Measurements from ENCODE around the gene LUM.

DNA sequence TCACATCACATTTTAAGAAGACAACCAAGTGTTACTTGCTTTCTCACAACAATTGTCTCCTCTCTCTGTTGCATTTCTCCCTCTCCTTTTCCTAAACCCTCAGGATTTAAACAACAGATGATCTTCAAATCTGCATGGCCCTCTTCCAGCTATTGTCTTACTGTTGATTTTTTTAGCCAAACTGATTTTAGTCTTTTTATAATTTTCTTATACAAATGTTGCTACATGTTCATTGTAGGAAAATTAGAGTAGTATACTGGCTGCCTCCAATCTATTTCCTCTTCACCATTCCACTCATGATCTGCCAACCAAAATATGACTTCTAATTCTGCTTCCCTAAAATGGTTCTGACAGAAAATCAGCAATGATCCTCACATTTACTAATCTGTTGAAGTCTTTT is 52.1 kb downstream of the LUM start:
- TF ChIP-seq, protein P1, sequence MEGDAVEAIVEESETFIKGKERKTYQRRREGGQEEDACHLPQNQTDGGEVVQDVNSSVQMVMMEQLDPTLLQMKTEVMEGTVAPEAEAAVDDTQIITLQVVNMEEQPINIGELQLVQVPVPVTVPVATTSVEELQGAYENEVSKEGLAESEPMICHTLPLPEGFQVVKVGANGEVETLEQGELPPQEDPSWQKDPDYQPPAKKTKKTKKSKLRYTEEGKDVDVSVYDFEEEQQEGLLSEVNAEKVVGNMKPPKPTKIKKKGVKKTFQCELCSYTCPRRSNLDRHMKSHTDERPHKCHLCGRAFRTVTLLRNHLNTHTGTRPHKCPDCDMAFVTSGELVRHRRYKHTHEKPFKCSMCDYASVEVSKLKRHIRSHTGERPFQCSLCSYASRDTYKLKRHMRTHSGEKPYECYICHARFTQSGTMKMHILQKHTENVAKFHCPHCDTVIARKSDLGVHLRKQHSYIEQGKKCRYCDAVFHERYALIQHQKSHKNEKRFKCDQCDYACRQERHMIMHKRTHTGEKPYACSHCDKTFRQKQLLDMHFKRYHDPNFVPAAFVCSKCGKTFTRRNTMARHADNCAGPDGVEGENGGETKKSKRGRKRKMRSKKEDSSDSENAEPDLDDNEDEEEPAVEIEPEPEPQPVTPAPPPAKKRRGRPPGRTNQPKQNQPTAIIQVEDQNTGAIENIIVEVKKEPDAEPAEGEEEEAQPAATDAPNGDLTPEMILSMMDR (IDR thresholded peaks at IDR 0.05), result no peak
- no peak for TF ChIP-seq POLR2A (IDR thresholded peaks at IDR 0.05)

Measured in body of pancreas (tissue), 4 donors.